Loucy (cell line): ENCODE measurements around the gene IL17RD.

ENCODE experiments used
- H2AFZ ChIP-seq: fragments of 200-600 bp; sonication (generic); 2 replicates; pipeline ENCODE4 v1.6.0; 2016; ENCODE audit warnings: antibody characterized with exemption, mild to moderate bottlenecking, low read length, moderate library complexity
- H3F3A ChIP-seq: fragments of 200-600 bp; 2 replicates; pipeline ENCODE4 v1.6.0; 2016; ENCODE audit warnings: antibody characterized with exemption, low read depth, mild to moderate bottlenecking
- H3K27me3 ChIP-seq: fragments of 200-600 bp; sonication (generic); 2 replicates; pipeline ENCODE4 v1.6.1; 2014; ENCODE audit warnings: low read length, mild to moderate bottlenecking; ENCODE audit not compliant: insufficient read depth, poor library complexity, severe bottlenecking
- H3K36me3 ChIP-seq: fragments of 200-600 bp; sonication (generic); 2 replicates; pipeline ENCODE4 v1.6.1; 2016; ENCODE audit warnings: low read length; ENCODE audit not compliant: insufficient read depth
- H3K4me1 ChIP-seq: fragments of 200-600 bp; sonication (generic); 2 replicates; pipeline ENCODE4 v1.5.1; 2014; ENCODE audit warnings: low read length, mild to moderate bottlenecking; ENCODE audit not compliant: insufficient read depth, poor library complexity, severe bottlenecking
- H3K4me2 ChIP-seq: fragments of 200-600 bp; sonication (generic); 2 replicates; pipeline ENCODE4 v1.6.0; 2014; ENCODE audit warnings: antibody characterized with exemption, low read length, low read depth, mild to moderate bottlenecking; ENCODE audit not compliant: poor library complexity, severe bottlenecking
- H3K4me3 ChIP-seq: fragments of 200-600 bp; sonication (generic); 2 replicates; pipeline ENCODE4 v1.5.1; 2014; ENCODE audit warnings: low read length, mild to moderate bottlenecking, mixed read lengths; ENCODE audit not compliant: poor library complexity, severe bottlenecking
- H3K79me2 ChIP-seq: fragments of 200-600 bp; sonication (generic); 2 replicates; pipeline ENCODE4 v1.6.1; 2014; ENCODE audit warnings: low read length; ENCODE audit not compliant: insufficient read depth
- H3K9ac ChIP-seq: fragments of 200-600 bp; sonication (generic); 2 replicates; pipeline ENCODE4 v1.6.0; 2014; ENCODE audit warnings: mild to moderate bottlenecking, low read depth, low read length, moderate library complexity; ENCODE audit not compliant: poor library complexity, severe bottlenecking
- H3K9me2 ChIP-seq: fragments of 200-600 bp; sonication (generic); replicated peaks from 2 replicates; pipeline ENCODE4 v1.6.1; 2016; ENCODE audit warnings: low read depth, low read length, mixed read lengths
- H3K9me3 ChIP-seq: fragments of 200-600 bp; sonication (generic); 2 replicates; pipeline ENCODE4 v1.6.1; 2014; ENCODE audit warnings: mild to moderate bottlenecking, antibody characterized with exemption, low read length, low read depth; ENCODE audit not compliant: insufficient read depth
- H4K20me1 ChIP-seq: fragments of 200-600 bp; sonication (generic); 2 replicates; pipeline ENCODE4 v1.6.0; 2014; ENCODE audit warnings: antibody characterized with exemption, low read length, mild to moderate bottlenecking; ENCODE audit not compliant: insufficient read depth, poor library complexity, severe bottlenecking
- CTCF ChIP-seq: fragments of 200-600 bp; sonication (generic); conservative IDR thresholded peaks from 2 replicates; pipeline ENCODE4 v1.5.1; 2014; ENCODE audit warnings: mild to moderate bottlenecking, antibody characterized with exemption, low read length
- EZH2phosphoT487 ChIP-seq: fragments of 200-600 bp; IDR thresholded peaks from 2 replicates; pipeline ENCODE4 v1.6.1; 2018; ENCODE audit warnings: antibody characterized with exemption, mild to moderate bottlenecking, moderate library complexity, borderline replicate concordance

IL17RD gene

GRCh38 chr3:57118254-57118653 is 46.9 kb downstream of the IL17RD start:
- no peaks in the 10 kb centered on the region for H3K9me2 ChIP-seq
- H3K4me1 ChIP-seq = no peaks in the 10 kb centered on the region
- H3F3A ChIP-seq = no peaks in the 10 kb centered on the region
- TF ChIP-seq CTCF = no peak
- TF ChIP-seq EZH2phosphoT487 = no peak
- no peaks in the 10 kb centered on the region for H3K36me3 ChIP-seq
- H3K27me3 ChIP-seq = no peaks in the 10 kb centered on the region
- no peak overlapping the region for H3K4me3 ChIP-seq
- no peaks in the 10 kb centered on the region for H3K9me3 ChIP-seq
- H3K4me2 ChIP-seq = no peak overlapping the region
- no peaks in the 10 kb centered on the region for H3K79me2 ChIP-seq
- H3K9ac ChIP-seq = no peak overlapping the region
- no peak overlapping the region for H2AFZ ChIP-seq
- H4K20me1 ChIP-seq = no peaks in the 10 kb centered on the region

GRCh38 chr3:57116501-57116900 is 48.7 kb downstream of the IL17RD start:
- no peak overlapping the region for H3K9ac ChIP-seq
- no peak overlapping the region for H3K4me2 ChIP-seq
- H3K79me2 ChIP-seq = no peaks in the 10 kb centered on the region
- H3K4me3 ChIP-seq = no peak overlapping the region
- H3K36me3 ChIP-seq = no peaks in the 10 kb centered on the region
- H3K4me1 ChIP-seq = no peaks in the 10 kb centered on the region
- no peak overlapping the region for H2AFZ ChIP-seq
- no peaks in the 10 kb centered on the region for H3K9me2 ChIP-seq
- H4K20me1 ChIP-seq = no peaks in the 10 kb centered on the region
- TF ChIP-seq EZH2phosphoT487 = no peak
- no peak for TF ChIP-seq CTCF
- no peaks in the 10 kb centered on the region for H3K9me3 ChIP-seq
- no peaks in the 10 kb centered on the region for H3K27me3 ChIP-seq
- H3F3A ChIP-seq = no peaks in the 10 kb centered on the region

GRCh38 chr3:57112206-57112605 is 52.9 kb downstream of the IL17RD start:
- no peak overlapping the region for H3K4me3 ChIP-seq
- H3K4me2 ChIP-seq = no peak overlapping the region
- H2AFZ ChIP-seq = no peak overlapping the region

More at GRCh38 chr3:57112206-57112605, 52.9 kb downstream of the IL17RD start:
- Histone ChIP-seq H4K20me1 (no peaks in the 10 kb centered on the region), H3F3A (no peaks in the 10 kb centered on the region), H3K4me1 (no peaks in the 10 kb centered on the region), H3K79me2 (no peaks in the 10 kb centered on the region), H3K27me3 (no peaks in the 10 kb centered on the region), H3K9ac (no peak overlapping the region), H3K36me3 (no peaks in the 10 kb centered on the region), H3K9me3 (no peaks in the 10 kb centered on the region), H3K9me2 (no peaks in the 10 kb centered on the region)
- no peak for TF ChIP-seq EZH2phosphoT487
- TF ChIP-seq CTCF = peak; percentile 60
